ENCODE data around the gene ETS1.

ETS1 gene

DNA sequence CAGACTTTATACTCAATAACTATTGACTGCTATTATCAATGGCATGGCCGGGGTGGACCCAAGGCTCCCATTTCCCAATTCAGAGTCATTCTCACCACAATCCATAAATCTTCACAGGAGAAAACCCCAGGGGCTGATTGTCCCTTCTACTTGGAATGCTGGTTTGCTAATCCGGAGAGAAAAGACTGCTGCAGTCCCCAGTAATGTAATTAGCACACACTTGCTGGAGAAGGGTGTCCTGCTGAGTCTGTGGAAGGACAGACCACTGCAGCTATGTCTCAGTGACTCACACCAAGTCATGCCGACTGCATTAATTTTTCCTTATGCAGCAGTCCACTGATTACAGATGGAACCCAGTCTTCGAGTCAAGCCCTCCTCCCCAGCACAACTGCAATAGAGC is 5.9 kb upstream of the ETS1 start:
- DNase-seq (ENCODE audit: low spot score) = no peak

DNA sequence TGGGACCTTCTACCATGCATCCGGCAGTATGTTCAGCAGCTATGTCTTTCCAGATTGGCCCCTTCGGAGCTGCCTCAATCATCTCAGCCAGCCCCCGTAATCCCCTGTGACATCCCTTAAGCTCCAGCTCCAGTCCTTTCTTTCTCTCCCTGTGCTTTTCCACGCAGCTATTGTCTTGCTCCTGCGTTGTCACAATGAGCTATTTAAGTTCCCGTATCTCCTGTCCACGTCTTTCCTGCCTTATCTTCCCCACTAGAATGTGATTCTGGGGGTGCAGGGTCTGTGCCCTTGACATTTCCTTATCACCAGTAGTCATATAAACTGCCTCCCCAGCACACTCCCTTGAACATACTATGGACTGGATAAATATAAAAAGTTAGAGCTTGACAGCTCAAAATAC is 5.1 kb upstream of the ETS1 start:
- DNase-seq (ENCODE audit: low spot score) = no peak

GRCh38 chr11:128590587-128590986 is 3.2 kb upstream of the ETS1 start:
- no peak for DNase-seq (ENCODE audit: low spot score)

GRCh38 chr11:128589998-128590397 is 2.6 kb upstream of the ETS1 start:
- no peak for DNase-seq (ENCODE audit: low spot score)

GRCh38 chr11:128588093-128588492 is 735 bp upstream of the ETS1 start:
- no peak for DNase-seq (ENCODE audit: low spot score)

DNA sequence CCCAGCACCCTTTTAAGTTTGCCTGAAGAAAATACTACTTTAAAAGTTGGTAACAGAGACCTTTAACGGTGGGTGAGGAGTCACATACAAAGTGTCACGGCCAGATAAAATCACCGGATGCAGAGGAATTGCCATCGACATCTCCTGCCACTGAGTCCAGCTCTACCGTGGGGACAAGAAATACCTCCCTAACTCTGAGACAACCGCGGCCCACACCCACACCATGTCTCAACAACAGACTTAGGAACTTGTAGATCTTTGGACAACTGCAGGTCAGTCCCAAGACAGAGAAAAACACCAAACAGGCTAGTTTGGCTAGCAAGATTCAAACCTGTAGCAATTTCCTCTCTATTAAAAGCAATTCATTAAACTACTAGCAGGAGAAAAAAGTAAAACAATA is 669 bp downstream of the ETS1 start:
- no peak for DNase-seq (ENCODE audit: low spot score)

- DNase-seq (ENCODE audit: low spot score) = no peak
Observed at GRCh38 chr11:128585498-128586238, 1.7 kb downstream of the ETS1 start.

DNA sequence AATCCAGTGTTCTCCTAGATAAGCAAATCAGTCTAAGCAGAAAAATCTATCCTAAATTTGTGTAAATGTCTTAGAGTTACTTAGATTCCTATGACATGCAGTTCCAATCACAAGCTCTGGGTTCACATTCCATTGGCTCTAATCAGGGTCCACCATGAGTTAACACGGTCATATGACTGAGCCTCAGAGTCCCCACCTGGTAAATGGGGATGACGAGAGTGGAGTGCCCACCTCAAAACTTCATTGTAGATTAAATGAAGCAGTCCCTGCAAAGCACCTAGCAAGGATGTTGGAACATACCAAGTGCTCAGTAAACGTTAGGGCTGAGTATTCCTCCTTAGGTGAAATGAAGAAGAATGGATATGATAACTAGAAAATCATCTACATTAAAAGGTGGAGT is 3.1 kb downstream of the ETS1 start:
- no peak for DNase-seq (ENCODE audit: low spot score)

DNA sequence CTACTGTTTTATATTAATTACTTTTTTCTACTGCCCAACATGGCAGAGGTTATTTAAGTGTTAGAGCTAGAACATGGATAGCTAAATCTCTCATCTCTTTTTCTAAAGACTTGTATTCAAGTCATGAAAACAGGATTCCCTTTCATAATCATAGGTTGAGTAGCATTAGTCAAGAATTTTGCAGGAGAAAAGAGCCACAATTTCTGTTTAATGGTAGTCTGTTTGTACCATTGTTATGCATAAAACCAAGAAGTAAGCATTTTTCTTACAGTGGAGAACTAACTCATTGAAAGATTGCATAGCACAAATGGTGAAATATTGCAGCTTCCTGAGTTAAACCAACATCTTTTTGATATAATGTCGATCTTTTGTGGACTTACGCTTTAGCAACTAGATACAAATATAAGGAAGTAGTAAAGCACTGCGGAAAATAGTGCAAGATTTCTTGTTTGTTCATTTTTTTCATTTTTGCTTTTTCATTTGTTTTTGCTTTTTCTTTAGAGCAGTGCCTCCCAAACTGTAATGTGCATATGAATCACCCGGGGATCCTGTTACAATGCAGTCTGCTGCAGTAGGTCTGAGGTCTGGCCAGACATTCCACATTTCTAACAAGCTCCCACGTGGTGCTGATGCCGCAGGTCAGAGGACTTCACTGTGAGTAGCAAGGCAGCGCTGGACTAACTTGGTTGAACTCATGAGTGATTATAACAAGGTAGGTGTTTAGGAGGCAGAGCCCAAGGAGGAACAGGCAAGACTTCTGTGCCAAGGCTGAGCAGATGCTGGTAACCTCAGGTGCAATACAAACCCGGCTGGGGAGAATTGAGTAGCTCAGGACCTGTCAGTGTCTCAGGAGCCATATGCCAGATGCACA is 4.6 kb downstream of the ETS1 start:
- DNase-seq (ENCODE audit: low spot score) = peak; percentile 86

DNA sequence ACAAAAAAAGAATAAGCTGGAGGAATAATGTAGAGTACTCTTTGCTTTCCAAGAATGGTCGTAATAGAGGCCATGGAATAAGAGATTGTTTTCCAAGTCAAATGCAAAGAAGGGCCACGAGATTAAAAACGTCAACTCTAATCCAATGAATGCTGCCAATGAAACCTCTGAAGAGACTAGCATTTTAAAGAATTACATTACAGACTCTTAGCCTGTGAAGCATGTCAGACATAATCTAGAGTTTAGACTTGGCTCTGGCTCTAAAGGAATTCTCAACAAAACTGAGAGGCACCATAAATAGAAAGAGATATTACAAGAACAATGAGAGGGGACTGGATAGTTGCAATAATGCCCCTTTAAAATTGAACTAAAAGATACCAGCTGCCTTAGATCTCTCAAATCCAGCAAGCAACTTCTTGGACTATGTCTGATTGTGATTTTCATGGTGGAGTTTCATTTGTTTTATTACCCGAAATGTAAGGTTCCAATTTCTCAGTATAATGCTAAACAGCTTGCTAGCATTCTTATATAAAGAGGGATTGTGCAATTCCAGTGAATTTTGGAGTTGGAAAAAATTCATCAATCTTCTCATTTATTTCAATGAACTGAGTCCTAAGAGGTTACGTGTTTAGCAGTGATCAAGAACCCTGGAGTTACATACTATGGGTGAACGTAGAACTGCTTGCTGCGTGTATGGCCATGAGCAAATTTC is 5.6 kb downstream of the ETS1 start:
- no peak for DNase-seq (ENCODE audit: low spot score)

GRCh38 chr11:128580612-128581011 is 6.7 kb downstream of the ETS1 start:
- DNase-seq (ENCODE audit: low spot score) = no peak

DNA sequence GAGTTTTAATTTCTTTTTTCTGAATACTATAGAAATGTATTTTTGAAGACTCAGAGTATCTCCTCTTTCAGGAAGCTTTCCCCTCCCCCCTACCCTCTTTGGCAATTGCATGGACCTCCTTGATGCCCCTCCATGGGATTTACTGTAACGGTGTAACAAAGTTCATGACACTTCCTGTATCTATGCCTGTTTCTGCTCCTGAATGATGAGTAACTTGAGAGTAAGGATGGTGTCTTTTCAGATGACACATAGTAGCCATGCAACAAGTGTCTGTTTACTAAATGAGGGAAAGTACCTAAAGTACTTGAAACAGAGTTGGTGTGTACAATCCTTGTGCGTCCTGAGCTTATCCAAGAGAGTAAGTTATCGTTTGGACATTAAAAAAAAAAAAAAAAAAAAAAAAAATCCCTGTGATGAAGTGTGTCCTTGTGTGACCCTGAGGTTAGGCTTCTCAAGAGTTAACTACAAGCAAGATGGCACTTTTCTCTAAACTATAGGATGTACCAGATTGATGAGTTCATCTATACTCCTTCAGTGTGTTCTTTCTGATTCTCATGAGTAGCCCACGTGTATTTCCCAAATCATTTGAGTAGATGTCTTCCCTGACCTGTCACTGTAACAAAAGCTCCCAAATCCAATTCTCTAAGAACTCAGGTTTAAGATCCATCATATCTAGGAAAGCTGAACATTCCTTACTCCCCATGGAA is 7.4 kb downstream of the ETS1 start:
- no peak for DNase-seq (ENCODE audit: low spot score)

DNA sequence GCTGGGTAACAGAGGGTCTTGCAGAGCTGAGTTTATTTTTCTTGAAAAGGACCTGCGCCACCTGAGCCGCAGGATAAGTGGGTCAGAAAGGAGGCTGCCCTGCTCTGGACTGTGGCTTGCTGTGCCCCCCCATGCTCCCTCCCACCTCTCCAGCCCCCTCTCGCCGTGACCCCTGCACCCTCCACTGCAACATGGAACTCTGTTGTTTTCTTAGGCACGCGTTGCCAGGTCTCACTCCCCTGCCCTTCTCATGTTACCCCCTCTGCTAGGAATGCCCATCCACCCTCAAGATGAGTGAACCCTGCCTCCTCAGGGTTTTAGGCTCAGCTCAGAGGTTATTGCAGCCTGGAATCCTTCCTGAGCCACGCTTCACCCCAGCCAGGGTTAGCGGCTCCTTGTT is 10.8 kb downstream of the ETS1 start:
- DNase-seq (ENCODE audit: low spot score) = no peak

DNA sequence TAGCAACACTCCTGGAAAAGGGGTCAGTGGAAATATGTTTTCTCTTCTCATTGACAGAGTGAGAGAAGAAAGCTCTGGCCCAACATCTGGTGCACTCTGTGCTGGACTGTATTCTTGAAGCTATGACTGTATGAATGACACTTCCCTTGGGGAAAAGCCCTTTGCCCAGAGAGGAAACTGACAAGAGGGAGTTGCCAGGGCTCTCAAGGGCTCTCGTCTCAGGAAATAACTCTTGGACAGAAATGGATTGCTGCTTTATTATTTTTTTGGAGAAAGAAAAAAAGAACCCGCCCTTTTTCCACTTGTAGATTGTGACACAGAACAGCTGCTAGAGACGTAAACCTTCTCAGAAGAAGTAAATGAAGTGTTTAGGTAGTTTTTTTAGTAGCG is 11.4 kb downstream of the ETS1 start:
- no peak for DNase-seq (ENCODE audit: low spot score)

GRCh38 chr11:128575174-128575960 is 12.0 kb downstream of the ETS1 start:
- DNase-seq (ENCODE audit: low spot score) = no peak

- DNase-seq (ENCODE audit: low spot score) = no peak
Observed at GRCh38 chr11:128574576-128575011, 12.8 kb downstream of the ETS1 start.

GRCh38 chr11:128573638-128574037 is 13.7 kb downstream of the ETS1 start:
- DNase-seq (ENCODE audit: low spot score) = no peak

- DNase-seq (ENCODE audit: low spot score) = no peak
Observed at GRCh38 chr11:128572965-128573364, 14.4 kb downstream of the ETS1 start.

GRCh38 chr11:128570632-128571031 is 16.7 kb downstream of the ETS1 start:
- DNase-seq (ENCODE audit: low spot score) = no peak

DNA sequence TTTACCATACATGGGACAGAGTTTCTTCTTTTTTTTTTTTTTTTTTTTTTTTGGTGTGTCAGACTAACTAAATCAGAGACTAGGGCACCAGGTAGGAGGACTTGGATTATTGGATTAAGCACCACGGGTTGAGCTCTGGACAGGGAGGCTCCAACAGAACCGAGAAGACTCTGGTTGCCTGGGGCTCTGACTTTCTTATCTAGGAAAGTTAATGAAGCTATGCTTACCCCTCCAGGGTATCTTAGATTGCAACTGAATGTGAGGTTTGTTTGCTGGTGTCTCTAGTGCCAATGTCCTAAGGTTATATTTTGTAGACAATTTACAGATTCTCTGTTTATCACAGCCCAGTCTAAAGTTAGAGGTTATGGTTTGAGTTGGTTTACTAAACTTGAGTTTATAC is 18.1 kb downstream of the ETS1 start:
- DNase-seq (ENCODE audit: low spot score) = no peak

- DNase-seq (ENCODE audit: low spot score) = no peak
Observed at GRCh38 chr11:128568166-128568778, 19.1 kb downstream of the ETS1 start.
